Measurements from ENCODE around the gene KCNJ1.

Gene KCNJ1

GRCh38 chr11:128906185-128907050 lies 39.3 kb upstream of the KCNJ1 start:
- ChIA-PET POLR2A (ENCODE audit: low non-redundant PET) (interaction anchor here (0.6 kb wide), 1 partner anchor 712 kb away, joined by 3 read pairs; no protein-coding TSS in a partner anchor), CTCF (interaction anchor here (0.7 to 1.3 kb wide), 5 partner anchors 13 to 316 kb away, joined by 3 to 5 read pairs (median 3); no protein-coding TSS in a partner anchor)
- H3K27ac ChIP-seq, result peak overlapping the region; percentile 99
- no peak for DNase-seq (ENCODE audit: low spot score)
- no peak for TF ChIP-seq CTCF (conservative IDR thresholded peaks at IDR 0.05; ENCODE audit: low read depth)

- peak; percentile 67 for DNase-seq (ENCODE audit: low spot score)
- POLR2A ChIA-PET (ENCODE audit: low non-redundant PET), result interaction anchor here (0.6 kb wide), 1 partner anchor 713 kb away, joined by 3 read pairs; no protein-coding TSS in a partner anchor
- CTCF ChIA-PET, result interaction anchor here (0.7 to 1.3 kb wide), 6 partner anchors 14 to 51 kb away, joined by 3 to 5 read pairs (median 3); no protein-coding TSS in a partner anchor
These were observed 38.5 kb upstream of the KCNJ1 start for GRCh38 chr11:128905345-128906184.

GRCh38 chr11:128904656-128905344 lies 37.7 kb upstream of the KCNJ1 start:
- H3K27ac ChIP-seq, result peak overlapping the region; percentile 99
- TF ChIP-seq CTCF (conservative IDR thresholded peaks at IDR 0.05; ENCODE audit: low read depth), result no peak
- DNase-seq (ENCODE audit: low spot score), result peak; percentile 39
- POLR2A ChIA-PET (ENCODE audit: low non-redundant PET), result interaction anchor here (0.5 kb wide), 1 partner anchor 1041 kb away, joined by 3 read pairs; no protein-coding TSS in a partner anchor
- CTCF ChIA-PET, result interaction anchor here (0.5 to 1.3 kb wide), 6 partner anchors 13 to 581 kb away, joined by 3 to 5 read pairs (median 3); no protein-coding TSS in a partner anchor

More at GRCh38 chr11:128905345-128906184, 38.5 kb upstream of the KCNJ1 start:
- no peak; the same call in 1 of the 2 replicates for TF ChIP-seq CTCF (conservative IDR thresholded peaks at IDR 0.05; ENCODE audit: low read depth)
- peak overlapping the region; percentile 99 for H3K27ac ChIP-seq

GRCh38 chr11:128904303-128904655 lies 37.2 kb upstream of the KCNJ1 start:
- TF ChIP-seq CTCF (conservative IDR thresholded peaks at IDR 0.05; ENCODE audit: low read depth), result no peak
- POLR2A ChIA-PET (ENCODE audit: low non-redundant PET), result interaction anchor here (0.5 kb wide), 1 partner anchor 1040 kb away, joined by 3 read pairs; no protein-coding TSS in a partner anchor
- CTCF ChIA-PET, result interaction anchor here (0.5 to 0.8 kb wide), 2 partner anchors 16 to 30 kb away, joined by 3 read pairs; no protein-coding TSS in a partner anchor
- H3K27ac ChIP-seq, result peak overlapping the region; percentile 99
- no peak for DNase-seq (ENCODE audit: low spot score)

GRCh38 chr11:128903248-128904061 lies 36.4 kb upstream of the KCNJ1 start:
- TF ChIP-seq CTCF (conservative IDR thresholded peaks at IDR 0.05; ENCODE audit: low read depth), result no peak
- ChIA-PET POLR2A (ENCODE audit: low non-redundant PET) (interaction anchor here (0.6 kb wide), 1 partner anchor 37 kb away, joined by 5 read pairs; no protein-coding TSS in a partner anchor), CTCF (interaction anchor here (0.8 to 1.1 kb wide), 3 partner anchors 15 to 53 kb away, joined by 3 read pairs; no protein-coding TSS in a partner anchor)
- peak; percentile 64 for DNase-seq (ENCODE audit: low spot score)
- H3K27ac ChIP-seq, result peak overlapping the region; percentile 99

All from RWPE1 (cell line).